Upper lobe of left lung (tissue), 4 donors: ENCODE data around the gene POU4F1.

ENCODE experiments used
- EP300 ChIP-seq, 4 donors: sonication (generic); formaldehyde crosslinking; IDR thresholded peaks; one replicate each; pipeline ENCODE4 v1.5.1; 2017; ENCODE audit warnings: antibody characterized with exemption in 4 of 4, control low read depth in 2 of 4
- POLR2AphosphoS5 ChIP-seq, 2 donors: sonication (generic); formaldehyde crosslinking; IDR thresholded peaks; one replicate each; pipeline ENCODE4 v1.5.1; 2017; ENCODE audit warnings: antibody characterized with exemption in 2 of 2
- TF ChIP-seq, protein P1 (sequence below), 6 experiments: fragments of 450-650 bp in 4 of 6; fragments of 200-600 bp in 2 of 6; sonication (generic) in 2 of 6; IDR thresholded peaks; one replicate each; pipeline ENCODE4 v1.5.1; 2016 to 2019; ENCODE audit warnings: antibody characterized with exemption in 6 of 6

DNA sequence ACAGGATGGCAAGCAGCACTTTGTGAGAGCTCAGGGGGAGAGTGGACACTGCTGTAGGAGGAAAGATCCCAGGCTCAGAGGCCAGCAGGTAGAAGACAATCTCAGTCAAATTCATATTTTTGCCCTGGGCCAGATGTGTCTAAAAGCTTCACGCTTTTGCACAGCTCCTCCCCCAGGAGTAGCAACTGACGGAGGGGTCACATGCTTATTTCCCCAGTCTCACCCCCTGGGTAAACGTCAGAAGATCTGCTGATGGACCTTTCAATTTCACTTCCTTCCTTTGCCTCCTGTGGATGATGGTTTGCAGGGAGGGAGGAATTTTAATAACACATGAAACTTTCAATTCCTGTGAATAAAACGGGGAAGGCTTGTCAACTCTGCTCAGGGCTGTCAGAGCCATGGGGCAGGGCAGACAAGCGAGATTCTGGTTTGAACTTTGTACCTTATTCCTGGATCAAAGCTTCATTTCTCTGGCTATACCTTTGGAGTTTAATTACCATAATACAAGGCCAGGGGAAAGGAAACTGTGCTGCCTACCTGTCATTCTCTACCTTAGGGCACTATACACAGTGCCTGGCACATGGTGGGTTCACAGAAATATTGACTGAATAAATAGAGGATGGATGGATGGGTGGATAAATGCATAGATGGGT, 41.0 kb downstream of the POU4F1 start:
- TF ChIP-seq EP300 (IDR thresholded peaks at IDR 0.05) (no peak), POLR2AphosphoS5 (IDR thresholded peaks at IDR 0.05) (no peak)
- TF ChIP-seq, protein P1, sequence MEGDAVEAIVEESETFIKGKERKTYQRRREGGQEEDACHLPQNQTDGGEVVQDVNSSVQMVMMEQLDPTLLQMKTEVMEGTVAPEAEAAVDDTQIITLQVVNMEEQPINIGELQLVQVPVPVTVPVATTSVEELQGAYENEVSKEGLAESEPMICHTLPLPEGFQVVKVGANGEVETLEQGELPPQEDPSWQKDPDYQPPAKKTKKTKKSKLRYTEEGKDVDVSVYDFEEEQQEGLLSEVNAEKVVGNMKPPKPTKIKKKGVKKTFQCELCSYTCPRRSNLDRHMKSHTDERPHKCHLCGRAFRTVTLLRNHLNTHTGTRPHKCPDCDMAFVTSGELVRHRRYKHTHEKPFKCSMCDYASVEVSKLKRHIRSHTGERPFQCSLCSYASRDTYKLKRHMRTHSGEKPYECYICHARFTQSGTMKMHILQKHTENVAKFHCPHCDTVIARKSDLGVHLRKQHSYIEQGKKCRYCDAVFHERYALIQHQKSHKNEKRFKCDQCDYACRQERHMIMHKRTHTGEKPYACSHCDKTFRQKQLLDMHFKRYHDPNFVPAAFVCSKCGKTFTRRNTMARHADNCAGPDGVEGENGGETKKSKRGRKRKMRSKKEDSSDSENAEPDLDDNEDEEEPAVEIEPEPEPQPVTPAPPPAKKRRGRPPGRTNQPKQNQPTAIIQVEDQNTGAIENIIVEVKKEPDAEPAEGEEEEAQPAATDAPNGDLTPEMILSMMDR (IDR thresholded peaks at IDR 0.05) = no peak
